Rectal smooth muscle tissue (tissue), 1 donor: ENCODE results near the gene SERPINE2.

ENCODE experiments used
- H3K27ac ChIP-seq: one replicate; pipeline ENCODE4 v1.7.0; 2013; ENCODE audit warnings: low read depth, low read length, inconsistent platforms
- H3K27me3 ChIP-seq: one replicate; pipeline ENCODE4 v1.7.0; 2013; ENCODE audit warnings: low read length; ENCODE audit not compliant: control insufficient read depth, insufficient read depth
- H3K36me3 ChIP-seq: one replicate; pipeline ENCODE4 v1.7.0; 2013; ENCODE audit warnings: low read length; ENCODE audit not compliant: control insufficient read depth, insufficient read depth
- H3K4me1 ChIP-seq: one replicate; pipeline ENCODE4 v1.7.0; 2013; ENCODE audit warnings: low read length; ENCODE audit not compliant: control insufficient read depth, insufficient read depth
- H3K4me3 ChIP-seq: one replicate; pipeline ENCODE4 v1.7.0; 2013; ENCODE audit warnings: low read length
- H3K9ac ChIP-seq: one replicate; pipeline ENCODE4 v1.7.0; 2013; ENCODE audit warnings: low read length

Gene SERPINE2

GRCh38 chr2:223976635-223977226 lies 62.4 kb downstream of the SERPINE2 start:
- Histone ChIP-seq H3K4me1 (no peaks in the 10 kb centered on the region), H3K4me3 (no peak overlapping the region), H3K27ac (no peak overlapping the region), H3K36me3 (no peaks in the 10 kb centered on the region), H3K9ac (no peak overlapping the region), H3K27me3 (no peaks in the 10 kb centered on the region)

- Histone ChIP-seq H3K4me3 (no peak overlapping the region), H3K4me1 (no peaks in the 10 kb centered on the region), H3K9ac (no peak overlapping the region), H3K27me3 (no peaks in the 10 kb centered on the region), H3K27ac (no peak overlapping the region), H3K36me3 (peaks cover 1% of the 10 kb centered on the region)
Observed at GRCh38 chr2:223973606-223974005, 65.5 kb downstream of the SERPINE2 start.

GRCh38 chr2:223972656-223973102 lies 66.4 kb downstream of the SERPINE2 start:
- no peaks in the 10 kb centered on the region for H3K4me1 ChIP-seq
- no peak overlapping the region for H3K4me3 ChIP-seq
- peaks cover 2% of the 10 kb centered on the region for H3K36me3 ChIP-seq
- H3K27me3 ChIP-seq, result no peaks in the 10 kb centered on the region
- H3K27ac ChIP-seq, result no peak overlapping the region
- H3K9ac ChIP-seq, result no peak overlapping the region

GRCh38 chr2:223971731-223972130 lies 67.4 kb downstream of the SERPINE2 start:
- Histone ChIP-seq H3K4me1 (no peaks in the 10 kb centered on the region), H3K27ac (no peak overlapping the region), H3K4me3 (no peak overlapping the region), H3K9ac (no peak overlapping the region), H3K27me3 (no peaks in the 10 kb centered on the region), H3K36me3 (peaks cover 2% of the 10 kb centered on the region)

- Histone ChIP-seq H3K4me1 (no peaks in the 10 kb centered on the region), H3K9ac (no peak overlapping the region), H3K4me3 (no peak overlapping the region), H3K36me3 (peaks cover 2% of the 10 kb centered on the region), H3K27ac (no peak overlapping the region), H3K27me3 (no peaks in the 10 kb centered on the region)
Observed at GRCh38 chr2:223970343-223971128, 68.5 kb downstream of the SERPINE2 start.

- no peak overlapping the region for H3K4me3 ChIP-seq
- H3K36me3 ChIP-seq, result peaks cover 2% of the 10 kb centered on the region
- H3K4me1 ChIP-seq, result no peaks in the 10 kb centered on the region
- H3K9ac ChIP-seq, result no peak overlapping the region
- H3K27ac ChIP-seq, result no peak overlapping the region
- H3K27me3 ChIP-seq, result no peaks in the 10 kb centered on the region
Observed at GRCh38 chr2:223969856-223970255, 69.2 kb downstream of the SERPINE2 start.

- Histone ChIP-seq H3K27ac (no peak overlapping the region), H3K4me3 (no peak overlapping the region), H3K36me3 (peaks cover 2% of the 10 kb centered on the region), H3K9ac (no peak overlapping the region), H3K4me1 (no peaks in the 10 kb centered on the region), H3K27me3 (no peaks in the 10 kb centered on the region)
Observed at GRCh38 chr2:223969315-223969714, 69.8 kb downstream of the SERPINE2 start.

GRCh38 chr2:223967981-223968380 lies 71.1 kb downstream of the SERPINE2 start:
- H3K4me1 ChIP-seq, result no peaks in the 10 kb centered on the region
- peaks cover 2% of the 10 kb centered on the region for H3K36me3 ChIP-seq
- no peak overlapping the region for H3K9ac ChIP-seq
- no peak overlapping the region for H3K4me3 ChIP-seq
- H3K27ac ChIP-seq, result no peak overlapping the region
- H3K27me3 ChIP-seq, result no peaks in the 10 kb centered on the region

GRCh38 chr2:223959688-223960087 lies 79.4 kb downstream of the SERPINE2 start:
- no peak overlapping the region for H3K27ac ChIP-seq
- no peak overlapping the region for H3K9ac ChIP-seq
- H3K4me3 ChIP-seq, result no peak overlapping the region
- H3K4me1 ChIP-seq, result peaks cover 28% of the 10 kb centered on the region
- no peaks in the 10 kb centered on the region for H3K27me3 ChIP-seq
- H3K36me3 ChIP-seq, result no peaks in the 10 kb centered on the region

GRCh38 chr2:223957092-223957851 lies 81.8 kb downstream of the SERPINE2 start, which contains the start of gene MRPL44:
MRPL44 (plus strand) TSS chr2:223957463; CDS start chr2:223957473, 10 bp downstream.
- Histone ChIP-seq H3K4me1 (peaks cover 28% of the 10 kb centered on the region), H3K27me3 (no peaks in the 10 kb centered on the region), H3K27ac (peak within 1 kb of the TSS; percentile 64), H3K36me3 (no peaks in the 10 kb centered on the region), H3K4me3 (peak within 1 kb of the TSS; percentile 80), H3K9ac (peak within 1 kb of the TSS; percentile 91)

GRCh38 chr2:223956300-223956699 lies 82.8 kb downstream of the SERPINE2 start:
- Histone ChIP-seq H3K36me3 (no peaks in the 10 kb centered on the region), H3K4me1 (peaks cover 24% of the 10 kb centered on the region), H3K27me3 (no peaks in the 10 kb centered on the region), H3K9ac (no peak overlapping the region), H3K4me3 (no peak overlapping the region), H3K27ac (peak overlapping the region; percentile 64)

GRCh38 chr2:223954401-223954800 lies 84.7 kb downstream of the SERPINE2 start:
- Histone ChIP-seq H3K27me3 (no peaks in the 10 kb centered on the region), H3K36me3 (no peaks in the 10 kb centered on the region), H3K4me1 (peaks cover 10% of the 10 kb centered on the region), H3K4me3 (no peak overlapping the region), H3K9ac (no peak overlapping the region), H3K27ac (no peak overlapping the region)
